ENCODE measurements around the gene SLC12A5.

SLC12A5 gene

GRCh38 chr20:46027245-46027853 is 1.7 kb upstream of the SLC12A5 start:
- DNase-seq (ENCODE audit: low read depth), result no peak

- no peak for DNase-seq (ENCODE audit: low read depth)
These were observed 905 bp upstream of the SLC12A5 start for GRCh38 chr20:46028110-46028509.

GRCh38 chr20:46030284-46031013 is 1.4 kb downstream of the SLC12A5 start:
- no peak for DNase-seq (ENCODE audit: low read depth)

GRCh38 chr20:46031014-46031569 is 2.1 kb downstream of the SLC12A5 start:
- no peak for DNase-seq (ENCODE audit: low read depth)

- DNase-seq (ENCODE audit: low read depth), result no peak
These were observed 2.8 kb downstream of the SLC12A5 start for GRCh38 chr20:46031701-46032254.

- DNase-seq (ENCODE audit: low read depth), result no peak
These were observed 5.0 kb downstream of the SLC12A5 start for GRCh38 chr20:46034039-46034438.

GRCh38 chr20:46035253-46035652 is 6.2 kb downstream of the SLC12A5 start:
- no peak for DNase-seq (ENCODE audit: low read depth)

- no peak for DNase-seq (ENCODE audit: low read depth)
These were observed 6.7 kb downstream of the SLC12A5 start for GRCh38 chr20:46035713-46036112.

GRCh38 chr20:46036370-46036769 is 7.4 kb downstream of the SLC12A5 start:
- no peak for DNase-seq (ENCODE audit: low read depth)

GRCh38 chr20:46037036-46037435 is 8.0 kb downstream of the SLC12A5 start:
- DNase-seq (ENCODE audit: low read depth), result no peak

- no peak for DNase-seq (ENCODE audit: low read depth)
These were observed 12.0 kb downstream of the SLC12A5 start for GRCh38 chr20:46040902-46041535.

GRCh38 chr20:46043556-46043955 is 14.5 kb downstream of the SLC12A5 start:
- no peak for DNase-seq (ENCODE audit: low read depth)

GRCh38 chr20:46044896-46045295 is 15.9 kb downstream of the SLC12A5 start:
- DNase-seq (ENCODE audit: low read depth), result no peak

- no peak for DNase-seq (ENCODE audit: low read depth)
These were observed 17.7 kb downstream of the SLC12A5 start for GRCh38 chr20:46046588-46047310.

GRCh38 chr20:46047821-46048220 is 18.8 kb downstream of the SLC12A5 start:
- DNase-seq (ENCODE audit: low read depth), result no peak

- DNase-seq (ENCODE audit: low read depth), result no peak
These were observed 20.2 kb downstream of the SLC12A5 start for GRCh38 chr20:46049190-46049589.

- DNase-seq (ENCODE audit: low read depth), result no peak
These were observed 20.8 kb downstream of the SLC12A5 start for GRCh38 chr20:46049815-46050214.

GRCh38 chr20:46050444-46050843 is 21.4 kb downstream of the SLC12A5 start:
- DNase-seq (ENCODE audit: low read depth), result no peak

- no peak for DNase-seq (ENCODE audit: low read depth)
These were observed 21.9 kb downstream of the SLC12A5 start for GRCh38 chr20:46050885-46051284.

GRCh38 chr20:46051556-46052308 is 22.7 kb downstream of the SLC12A5 start:
- no peak for DNase-seq (ENCODE audit: low read depth)

- DNase-seq (ENCODE audit: low read depth), result no peak
These were observed 24.4 kb downstream of the SLC12A5 start for GRCh38 chr20:46053416-46053815.
